NCI-H2107 treated with DMSO at 0.1 percent for 48 hours (cell line): ENCODE data around the gene ZNF620.
A peak's percentile ranks its signal among the peaks of the same experiment; 100 is the strongest.
"Not testable (repeated sequence)": the region's sequence is repeated elsewhere in the genome, so short reads cannot be mapped to it uniquely, and the experiment has no call there.

Source experiments
- DNase-seq: peaks from one replicate; lab custom pipeline; 2025; ENCODE audit not compliant: unreplicated experiment; lab: John Stamatoyannopoulos, UW

The ZNF620 gene

GRCh38 chr3:40505599-40506462 lies at the start of gene ZNF620:
ZNF620 (plus strand) TSS chr3:40506039; CDS start chr3:40506353, 314 bp downstream.
- DNase-seq = peak; percentile 69

DNA sequence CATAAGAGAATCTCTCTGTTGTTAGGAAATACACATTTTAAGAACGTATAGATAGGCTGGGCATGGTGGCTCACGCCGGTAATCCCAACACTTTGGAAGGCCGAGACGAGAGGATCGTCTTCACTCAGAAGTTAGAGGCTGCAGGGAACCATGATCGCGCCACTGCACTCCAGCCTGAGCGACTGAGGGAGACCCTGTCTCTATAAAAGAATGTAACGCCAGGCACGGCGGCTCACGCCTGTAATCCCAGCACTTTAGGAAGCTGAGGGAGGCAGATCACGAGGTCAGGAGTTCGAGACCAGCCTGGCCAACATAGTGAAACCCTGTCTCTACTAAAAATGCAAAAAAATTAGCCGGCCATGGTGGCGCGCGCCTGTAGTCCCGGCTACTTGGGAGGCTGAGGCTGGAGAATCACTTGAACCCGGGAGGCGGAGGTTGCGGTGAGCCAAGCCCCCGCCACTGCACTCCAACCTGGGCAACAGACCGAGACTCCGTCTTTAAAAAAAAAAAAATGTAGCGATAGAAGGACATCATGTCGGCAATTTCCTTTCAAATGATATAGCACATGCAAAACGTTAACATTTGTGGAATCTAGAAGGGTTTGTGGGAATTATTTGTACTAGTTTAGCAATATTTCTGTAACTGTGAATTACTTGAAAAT lies 49.4 kb upstream of the ZNF620 start:
- no peak for DNase-seq

DNA sequence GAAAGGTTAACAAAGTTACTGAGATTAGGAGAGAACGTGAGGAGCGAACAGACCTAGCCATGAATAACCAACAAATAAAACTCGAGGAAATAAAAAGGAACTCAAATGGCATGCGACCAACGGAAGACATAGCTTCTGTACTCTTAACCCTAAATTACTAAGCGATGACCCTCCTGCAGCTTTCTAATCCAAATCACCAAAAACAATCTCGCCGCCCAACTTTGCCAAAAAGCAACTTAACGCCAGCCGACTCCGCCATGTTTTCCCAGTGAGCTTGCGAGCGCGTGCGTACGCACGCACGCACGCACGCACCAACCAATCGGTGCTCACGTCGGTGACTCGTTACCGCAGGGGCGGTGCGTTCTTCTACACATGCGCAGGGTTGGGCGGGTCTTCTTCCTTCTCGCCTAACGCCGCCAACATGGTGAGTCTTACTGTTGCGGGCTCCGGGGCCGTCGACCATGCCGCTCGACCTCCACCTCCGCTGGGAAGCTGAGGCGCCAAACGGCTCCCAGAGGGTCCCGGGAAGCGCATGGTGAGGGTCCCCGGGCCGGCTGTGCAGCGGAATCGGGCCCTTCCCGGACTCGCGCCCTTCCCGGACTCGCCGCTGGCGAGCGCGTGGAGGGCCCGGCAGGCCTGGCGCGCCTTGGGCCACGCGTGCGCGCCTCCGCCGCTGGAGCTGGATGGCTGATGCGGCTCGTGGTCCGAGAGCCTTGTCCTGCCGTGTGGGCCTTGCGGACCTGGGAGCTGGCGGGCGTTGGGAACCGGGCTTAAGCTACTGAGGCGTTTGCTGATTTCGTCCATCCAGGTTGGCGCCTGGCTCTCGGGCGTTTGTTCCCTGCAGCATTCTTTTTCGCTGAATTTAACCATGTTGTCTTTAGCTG lies 48.7 kb upstream of the ZNF620 start, which contains the start of gene RPL14:
Gene RPL14 (plus strand): TSS at position 400 of the 884 bp plus-strand sequence. CDS start 133 bp downstream, at position 533.
- DNase-seq = peak; percentile 67

- DNase-seq = no peak
Measured at GRCh38 chr3:40458473-40458872, 47.4 kb upstream of the ZNF620 start.

GRCh38 chr3:40460481-40460880 lies 45.4 kb upstream of the ZNF620 start:
- not testable (repeated sequence) for DNase-seq

GRCh38 chr3:40461161-40461560 lies 44.7 kb upstream of the ZNF620 start:
- no peak for DNase-seq

GRCh38 chr3:40462838-40463237 lies 43.0 kb upstream of the ZNF620 start:
- not testable (repeated sequence) for DNase-seq

DNA sequence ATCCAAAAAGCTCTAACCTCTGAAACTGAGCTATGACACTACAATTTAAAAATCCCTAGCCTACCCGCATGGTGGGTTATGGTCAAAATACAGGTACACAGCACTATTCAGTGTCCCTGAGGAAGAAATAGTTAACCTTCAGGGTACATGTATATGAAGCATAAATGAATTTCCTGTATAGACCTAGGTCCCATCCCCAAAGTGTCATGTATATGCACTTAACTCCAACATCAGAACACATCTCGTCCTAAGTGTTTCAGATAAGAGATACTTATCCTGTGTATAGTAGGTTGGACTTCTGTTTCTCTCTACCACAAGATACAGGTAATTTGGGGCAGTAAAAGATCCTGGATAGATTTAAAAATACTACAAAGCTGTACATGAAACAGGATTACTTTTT lies 42.3 kb upstream of the ZNF620 start:
- no peak for DNase-seq

GRCh38 chr3:40464339-40465110 lies 41.3 kb upstream of the ZNF620 start:
- no peak for DNase-seq

DNA sequence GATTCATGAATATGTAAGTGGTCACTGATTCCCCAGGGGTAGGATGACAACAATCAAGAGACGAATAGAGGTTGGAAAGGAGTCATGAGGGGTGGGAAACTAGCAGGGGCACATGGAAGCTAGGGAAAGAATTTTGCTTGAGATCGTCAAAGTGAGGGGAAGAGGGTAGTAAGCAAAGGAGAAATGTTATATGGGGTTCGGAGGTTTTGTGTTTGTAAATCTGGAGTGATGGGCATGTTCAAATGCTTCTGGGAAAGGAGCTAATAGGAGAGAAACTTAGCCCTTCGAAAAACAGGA lies 40.8 kb upstream of the ZNF620 start:
- no peak for DNase-seq

- DNase-seq = no peak
Measured at GRCh38 chr3:40465456-40465855, 40.4 kb upstream of the ZNF620 start.

DNA sequence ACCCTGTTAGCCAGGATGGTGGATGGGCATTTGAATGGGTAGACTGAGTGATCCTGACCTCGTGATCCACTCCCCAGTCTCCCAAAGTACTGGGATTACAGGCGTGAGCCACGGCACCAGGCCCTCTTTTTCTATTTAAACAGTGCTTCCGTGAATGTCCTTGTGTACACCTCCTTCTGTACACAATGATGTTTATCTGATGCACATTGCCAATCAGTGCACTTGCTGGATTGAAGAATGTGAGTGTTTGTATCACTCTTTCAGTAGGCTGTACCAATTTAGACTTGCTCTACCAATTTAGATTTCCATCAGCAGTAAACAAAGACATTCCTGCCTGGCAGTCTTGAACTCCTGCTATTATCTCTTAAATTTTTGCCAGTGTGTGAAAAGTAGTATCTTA lies 37.8 kb upstream of the ZNF620 start:
- DNase-seq = no peak

DNA sequence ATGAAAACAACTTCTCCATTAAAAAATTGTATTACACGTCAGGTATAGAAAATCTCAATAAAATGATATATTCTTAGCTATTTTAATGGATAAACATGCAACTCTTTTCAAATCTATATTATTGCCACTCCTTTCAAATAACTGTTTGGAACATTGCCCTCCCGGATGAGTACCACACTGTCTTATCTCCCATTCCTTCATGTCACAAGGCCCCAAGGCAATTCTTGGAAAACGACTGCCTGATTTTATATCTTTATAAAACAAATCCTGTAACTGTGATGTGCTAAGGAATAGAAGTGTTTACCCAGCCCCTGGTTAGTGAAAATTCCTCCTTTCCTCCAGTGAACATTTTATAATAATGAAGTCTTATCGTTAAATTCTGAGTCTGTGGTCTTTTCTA lies 35.1 kb upstream of the ZNF620 start:
- no peak for DNase-seq

DNA sequence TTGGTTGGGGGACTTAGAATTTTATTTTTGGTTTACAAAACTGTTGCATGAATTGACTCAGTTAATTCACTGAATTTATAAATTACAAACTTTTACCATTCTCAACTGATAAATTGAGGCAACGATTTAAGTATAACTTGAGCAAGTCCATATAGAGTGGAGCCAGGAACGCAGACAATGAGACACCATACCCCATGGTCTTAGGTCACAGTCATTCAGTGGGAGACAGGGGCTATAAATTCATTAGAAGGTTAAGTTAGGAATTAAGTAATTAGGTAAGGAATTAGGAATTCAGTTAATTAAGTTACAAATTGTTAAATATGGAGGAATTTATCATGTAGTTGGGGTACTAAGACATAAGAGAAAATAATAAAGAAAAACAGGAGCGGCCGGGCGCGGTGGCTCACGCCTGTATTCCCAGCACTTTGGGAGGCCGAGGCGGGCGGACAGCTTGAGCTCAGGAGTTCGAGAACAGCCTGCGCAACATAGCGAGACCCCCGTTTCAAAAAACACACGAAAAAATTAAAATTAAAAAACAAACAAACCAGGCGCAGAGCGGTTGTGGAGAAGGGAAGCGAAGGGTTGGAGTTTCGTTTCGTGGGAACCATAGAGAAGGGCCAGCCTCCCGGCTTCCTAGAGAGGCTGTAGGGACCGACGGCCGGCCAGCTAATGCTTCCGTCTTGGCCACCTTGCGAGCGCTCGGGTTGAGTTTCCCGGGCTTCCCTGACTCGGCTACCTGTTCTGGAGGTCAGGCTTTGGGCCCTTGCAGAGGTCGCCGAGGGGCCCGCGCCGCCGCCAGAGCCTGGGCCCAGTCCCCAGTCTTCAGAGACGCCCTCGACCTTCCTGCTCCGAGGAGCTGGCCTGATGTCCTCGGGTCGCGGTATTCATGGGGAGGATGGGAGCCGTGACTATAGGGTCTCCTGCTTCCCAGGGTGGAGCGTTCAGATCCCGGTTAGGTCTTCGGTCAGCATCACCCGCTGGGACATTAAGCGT lies 29.1 kb upstream of the ZNF620 start, which contains the start of gene ZNF619:
Gene ZNF619 (plus strand): TSS at position 645 of the 993 bp plus-strand sequence. CDS start 858 bp downstream, outside the sequence.
- no peak for DNase-seq

GRCh38 chr3:40477666-40478065 lies 28.2 kb upstream of the ZNF620 start:
- no peak for DNase-seq

DNA sequence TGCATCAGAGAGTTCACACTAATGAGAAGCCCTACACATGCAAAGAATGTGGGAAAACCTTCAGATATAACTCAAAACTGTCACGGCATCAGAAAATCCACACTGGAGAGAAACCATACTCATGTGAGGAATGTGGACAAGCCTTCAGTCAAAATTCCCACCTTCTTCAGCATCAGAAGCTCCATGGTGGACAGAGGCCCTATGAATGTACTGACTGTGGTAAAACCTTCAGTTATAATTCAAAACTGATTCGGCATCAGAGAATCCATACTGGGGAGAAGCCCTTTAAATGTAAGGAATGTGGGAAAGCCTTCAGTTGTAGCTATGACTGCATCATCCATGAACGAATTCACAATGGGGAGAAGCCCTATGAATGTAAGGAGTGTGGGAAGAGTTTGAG lies 18.7 kb upstream of the ZNF620 start:
- DNase-seq = no peak

- no peak for DNase-seq
Measured at GRCh38 chr3:40490916-40491315, 14.9 kb upstream of the ZNF620 start.

GRCh38 chr3:40494698-40495097 lies 11.1 kb upstream of the ZNF620 start:
- no peak for DNase-seq

DNA sequence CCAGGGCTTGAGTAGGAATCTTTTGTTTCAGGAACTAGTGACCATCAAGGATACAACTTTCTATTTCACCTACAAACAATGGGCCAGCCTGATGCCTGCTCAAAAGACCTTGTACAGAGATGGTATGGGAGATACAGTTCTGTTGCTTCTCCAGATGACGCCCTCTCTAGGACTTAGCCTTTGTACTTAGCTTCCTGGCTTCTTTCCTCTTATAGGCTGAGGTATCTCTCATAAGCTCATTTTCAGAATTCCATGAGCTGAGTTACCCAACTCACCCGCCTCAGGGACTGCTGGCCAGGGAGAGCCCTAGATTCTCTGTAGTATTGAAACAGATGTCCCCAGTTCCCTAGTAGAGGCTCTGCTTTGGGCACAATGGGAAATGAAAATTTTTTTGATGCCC lies 8.6 kb upstream of the ZNF620 start:
- DNase-seq = no peak
